Kidney tubule cell (primary cell): ENCODE measurements around the gene TELO2.

Source experiments
- DNase-seq: peaks from one replicate; pipeline ENCODE4 v3.0.0-alpha.2; 2018; ENCODE audit warnings: low spot score

Gene TELO2

DNA sequence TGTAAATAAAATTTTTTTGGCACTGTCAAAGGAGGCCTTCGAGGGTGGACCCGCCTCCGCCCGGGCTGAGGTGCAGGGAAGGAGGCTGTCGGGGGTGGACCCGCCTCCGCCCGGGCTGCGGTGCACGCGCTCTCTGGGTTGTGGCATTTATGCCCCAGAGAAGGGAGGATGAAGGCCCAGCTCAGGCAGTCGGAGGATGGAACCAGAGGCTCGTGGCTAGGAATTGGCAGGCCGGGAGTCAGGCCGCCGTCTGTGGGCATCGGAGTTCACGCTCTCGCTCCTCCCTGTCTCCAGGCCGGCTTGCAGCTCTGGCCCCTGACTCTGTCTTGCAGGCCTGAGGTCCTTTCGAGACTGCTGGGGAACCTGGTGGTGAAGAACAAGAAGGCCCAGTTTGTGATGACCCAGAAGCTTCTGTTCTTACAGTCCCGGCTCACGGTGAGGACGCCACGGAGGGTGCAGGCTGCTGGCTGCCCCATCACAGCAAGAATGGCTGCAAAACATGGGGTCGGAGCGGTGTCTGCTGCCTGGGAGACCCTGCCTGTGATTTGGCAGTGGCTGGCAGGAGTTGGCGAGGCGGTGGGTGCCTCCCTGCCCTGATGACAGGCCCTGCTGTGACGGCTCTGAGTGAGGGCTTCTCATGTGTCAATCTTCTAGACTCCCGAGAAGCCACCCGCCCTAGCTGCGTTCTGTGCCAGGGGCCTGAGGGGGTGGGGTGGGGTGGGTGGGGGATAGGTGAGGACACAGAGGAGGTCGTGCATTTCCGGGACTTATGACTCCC, 5.9 kb downstream of the TELO2 start:
- no peak for DNase-seq

DNA sequence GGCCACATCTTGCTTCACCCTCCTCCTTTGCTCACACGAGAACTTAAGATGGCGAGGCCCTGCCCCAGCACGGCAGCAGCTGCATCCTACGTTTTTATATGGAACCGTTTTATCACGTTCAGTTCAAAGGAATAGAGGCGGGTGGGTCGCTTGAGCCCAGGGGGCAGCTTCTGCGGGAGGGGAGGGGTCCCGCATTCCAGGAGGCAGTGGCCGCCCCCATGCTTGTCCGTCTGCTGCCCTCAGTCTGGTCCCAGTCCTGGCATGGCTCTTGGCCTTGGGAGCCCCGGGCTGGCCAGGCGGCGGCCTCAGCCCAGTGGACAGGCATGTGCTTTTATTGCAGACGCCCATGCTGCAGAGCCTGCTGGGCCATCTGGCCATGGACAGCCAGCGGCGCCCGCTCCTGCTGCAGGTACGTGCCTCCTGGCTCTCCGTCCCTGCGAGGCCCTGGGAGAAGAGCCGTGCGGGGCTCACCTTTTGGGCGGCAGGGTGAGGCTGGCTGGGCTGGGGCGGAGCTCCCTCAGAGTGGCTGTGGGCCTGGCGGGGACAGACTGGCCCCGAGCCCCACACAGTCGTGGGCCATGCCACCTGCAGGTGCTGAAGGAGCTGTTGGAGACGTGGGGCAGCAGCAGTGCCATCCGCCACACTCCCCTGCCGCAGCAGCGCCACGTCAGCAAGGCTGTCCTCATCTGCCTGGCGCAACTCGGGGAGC, 6.8 kb downstream of the TELO2 start:
- no peak for DNase-seq

DNA sequence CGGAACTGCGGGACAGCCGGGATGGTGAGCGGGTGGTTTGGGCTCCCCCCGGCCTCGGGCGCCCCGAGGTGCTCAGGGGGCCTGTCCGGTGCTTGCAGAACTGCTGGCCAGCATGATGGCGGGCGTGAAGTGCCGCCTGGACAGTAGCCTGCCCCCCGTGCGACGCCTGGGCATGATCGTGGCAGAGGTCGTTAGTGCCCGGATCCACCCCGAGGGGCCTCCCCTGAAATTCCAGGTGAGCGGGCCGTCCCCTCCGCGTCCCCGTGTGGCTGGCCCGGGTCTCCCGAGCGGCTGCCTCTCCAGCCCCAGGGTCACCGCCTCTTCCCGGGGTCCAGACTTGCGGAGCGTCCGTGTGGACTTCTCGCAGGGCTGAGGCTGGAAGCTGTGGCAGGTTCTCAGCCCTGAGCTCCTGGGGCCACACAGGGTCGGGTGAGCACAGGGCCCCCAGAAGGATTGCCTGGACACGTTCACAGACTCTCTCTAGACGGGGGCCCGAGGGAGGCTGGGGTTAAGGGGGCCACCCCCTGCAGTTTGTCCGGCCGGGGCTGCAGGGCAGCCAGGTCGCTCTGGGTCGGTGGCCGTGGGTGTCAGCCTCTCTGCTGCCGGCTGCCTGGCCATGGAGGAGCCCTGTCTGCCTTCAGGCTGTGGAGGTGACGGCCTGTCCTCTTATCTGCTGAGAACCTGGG, 7.4 kb downstream of the TELO2 start:
- DNase-seq, result no peak

DNA sequence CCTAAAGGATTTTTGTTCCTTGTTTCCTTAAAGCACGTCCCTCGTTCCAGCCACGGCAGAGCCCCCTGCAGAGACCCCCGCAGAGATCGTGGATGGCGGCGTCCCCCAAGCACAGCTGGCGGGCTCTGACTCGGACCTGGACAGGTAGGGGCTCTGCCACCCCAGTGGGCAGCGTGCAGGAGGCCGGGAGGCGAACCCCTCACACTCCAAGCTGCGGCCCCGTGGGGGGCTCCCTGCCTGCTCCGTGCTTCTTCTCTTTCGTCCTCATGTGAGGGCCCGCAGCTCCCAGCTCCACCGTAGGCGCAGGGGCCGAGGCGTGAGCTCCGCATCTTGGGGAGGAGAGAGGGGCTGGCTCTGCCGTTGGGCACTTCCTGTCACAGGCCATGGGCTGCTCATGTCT, 8.5 kb downstream of the TELO2 start:
- DNase-seq, result no peak

DNA sequence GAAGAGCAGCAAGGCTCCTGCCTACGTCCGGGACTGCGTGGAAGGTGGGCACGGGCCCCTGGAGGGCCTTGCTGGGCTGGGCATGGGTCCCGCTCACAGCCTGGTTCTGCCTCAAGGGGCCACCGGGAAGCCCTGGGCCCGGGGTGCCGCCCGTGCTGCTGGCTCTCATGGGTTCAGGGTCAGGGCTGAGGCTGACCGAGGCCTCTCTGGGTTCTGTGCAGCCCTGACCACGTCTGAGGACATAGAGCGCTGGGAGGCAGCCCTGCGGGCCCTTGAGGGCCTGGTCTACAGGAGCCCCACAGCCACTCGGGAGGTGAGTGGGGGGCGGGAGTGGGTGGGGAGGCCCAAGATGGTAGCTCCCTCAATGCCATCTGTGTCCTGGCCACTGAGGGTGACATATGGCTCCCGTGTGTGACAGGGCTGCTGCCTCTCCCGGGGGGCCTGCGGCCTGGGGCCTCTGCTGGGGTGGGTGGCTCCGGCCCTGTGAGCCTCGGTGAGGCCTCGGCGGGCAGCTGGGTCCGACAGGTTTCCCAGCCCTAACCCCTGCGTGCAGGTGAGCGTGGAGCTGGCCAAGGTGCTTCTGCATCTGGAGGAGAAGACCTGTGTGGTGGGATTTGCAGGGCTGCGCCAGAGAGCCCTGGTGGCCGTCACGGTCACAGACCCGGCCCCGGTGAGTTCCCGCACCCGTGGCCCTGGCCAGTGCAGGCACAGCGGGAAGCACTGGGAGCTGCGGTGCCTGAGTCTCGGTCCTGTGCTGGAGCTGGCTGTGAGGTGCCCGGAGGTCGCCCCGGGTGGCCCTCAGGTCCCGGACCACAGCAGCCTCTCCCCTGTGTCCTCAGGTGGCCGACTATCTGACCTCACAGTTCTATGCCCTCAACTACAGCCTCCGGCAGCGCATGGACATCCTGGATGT, 9.2 kb downstream of the TELO2 start:
- no peak for DNase-seq

DNA sequence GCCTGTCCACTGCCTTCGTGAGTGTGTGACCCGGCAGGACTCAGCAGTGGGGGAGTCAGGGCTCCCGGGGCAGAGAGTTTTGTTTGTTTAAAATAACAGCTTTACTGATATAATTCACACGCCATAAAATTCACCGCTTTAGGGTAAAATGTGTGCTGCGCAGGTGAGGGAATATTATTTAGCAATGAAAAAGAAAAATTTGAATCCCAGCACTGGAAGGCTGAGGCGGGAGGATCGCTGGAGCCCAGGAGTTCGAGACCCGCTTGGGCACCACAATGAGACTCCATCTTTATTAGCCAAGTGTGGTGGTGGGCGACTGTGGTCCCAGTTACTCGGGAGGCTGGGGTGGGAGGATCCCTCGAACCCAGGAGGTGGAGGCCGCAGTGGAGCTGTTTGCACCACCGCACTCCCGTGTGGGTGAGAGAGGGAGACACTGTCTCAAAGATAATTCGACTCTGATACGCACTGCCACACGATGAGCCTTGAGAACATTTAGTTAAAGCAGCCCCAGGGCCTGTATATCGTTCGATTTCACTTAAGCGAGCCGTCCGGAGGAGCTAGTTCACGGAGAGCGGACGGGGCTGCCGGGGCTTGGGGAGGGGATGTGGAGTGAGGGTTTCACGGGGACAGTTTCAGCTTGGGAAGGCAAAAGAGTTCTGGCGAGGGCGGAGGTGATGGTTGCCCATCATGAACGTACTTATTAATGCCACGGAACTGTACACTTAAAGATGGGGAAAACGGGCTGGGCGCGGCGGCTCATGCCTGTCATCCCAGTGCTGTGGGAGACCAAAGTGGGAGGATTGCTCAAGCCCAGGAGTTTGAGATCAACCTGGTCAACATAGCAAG, 10.2 kb downstream of the TELO2 start:
- no peak for DNase-seq

DNA sequence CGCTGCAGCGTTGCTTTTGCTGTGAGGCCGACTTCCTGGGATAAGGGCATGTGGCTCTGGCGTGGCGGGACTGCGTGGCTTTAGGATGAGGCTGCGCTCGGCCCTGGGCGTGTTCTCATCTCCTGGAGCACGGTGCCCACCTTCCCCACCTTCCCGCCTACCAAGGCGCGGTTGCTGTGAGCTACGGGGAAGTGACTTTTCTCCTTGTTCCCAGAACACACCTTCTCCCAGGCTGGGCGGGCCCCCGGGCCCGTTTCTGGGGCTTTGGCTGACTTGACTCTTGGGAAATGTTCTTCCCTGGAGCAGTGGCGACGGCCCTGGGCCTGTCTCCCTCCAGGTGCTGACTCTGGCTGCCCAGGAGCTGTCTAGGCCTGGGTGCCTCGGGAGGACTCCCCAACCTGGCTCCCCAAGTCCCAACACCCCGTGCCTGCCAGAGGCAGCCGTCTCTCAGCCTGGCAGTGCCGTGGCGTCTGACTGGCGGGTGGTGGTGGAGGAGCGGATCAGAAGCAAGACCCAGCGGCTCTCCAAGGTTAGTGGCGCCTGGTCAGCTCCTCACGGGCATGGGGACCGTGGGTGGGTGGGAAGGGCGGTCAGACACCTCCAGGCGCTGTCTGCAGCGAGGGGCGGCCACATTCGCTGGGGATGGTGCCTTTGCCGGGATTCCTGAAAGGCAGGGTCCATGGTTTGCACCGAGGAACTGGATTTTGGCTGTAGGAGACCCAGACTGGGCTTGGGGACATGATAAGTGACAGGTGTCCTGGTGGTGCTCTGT, 12.1 kb downstream of the TELO2 start:
- no peak for DNase-seq

DNA sequence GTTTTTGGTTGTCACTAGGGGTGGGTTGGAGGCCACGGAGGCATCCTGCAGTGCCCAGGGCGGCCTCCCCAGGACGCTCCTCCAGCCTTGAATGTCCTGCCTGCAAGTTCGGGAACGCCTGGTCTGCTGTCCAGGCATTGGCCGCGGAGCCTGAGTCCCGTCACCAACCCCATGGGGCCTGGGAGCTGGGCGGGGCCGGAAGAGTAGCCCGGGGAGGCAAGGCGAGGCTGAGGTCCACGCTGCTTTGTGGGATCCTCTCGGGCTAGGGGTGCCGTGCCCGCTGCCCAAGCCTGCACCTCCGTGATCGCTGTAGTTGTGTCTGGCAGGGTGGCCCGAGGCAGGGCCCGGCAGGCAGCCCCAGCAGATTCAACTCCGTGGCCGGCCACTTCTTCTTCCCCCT, 12.8 kb downstream of the TELO2 start:
- DNase-seq, result no peak

DNA sequence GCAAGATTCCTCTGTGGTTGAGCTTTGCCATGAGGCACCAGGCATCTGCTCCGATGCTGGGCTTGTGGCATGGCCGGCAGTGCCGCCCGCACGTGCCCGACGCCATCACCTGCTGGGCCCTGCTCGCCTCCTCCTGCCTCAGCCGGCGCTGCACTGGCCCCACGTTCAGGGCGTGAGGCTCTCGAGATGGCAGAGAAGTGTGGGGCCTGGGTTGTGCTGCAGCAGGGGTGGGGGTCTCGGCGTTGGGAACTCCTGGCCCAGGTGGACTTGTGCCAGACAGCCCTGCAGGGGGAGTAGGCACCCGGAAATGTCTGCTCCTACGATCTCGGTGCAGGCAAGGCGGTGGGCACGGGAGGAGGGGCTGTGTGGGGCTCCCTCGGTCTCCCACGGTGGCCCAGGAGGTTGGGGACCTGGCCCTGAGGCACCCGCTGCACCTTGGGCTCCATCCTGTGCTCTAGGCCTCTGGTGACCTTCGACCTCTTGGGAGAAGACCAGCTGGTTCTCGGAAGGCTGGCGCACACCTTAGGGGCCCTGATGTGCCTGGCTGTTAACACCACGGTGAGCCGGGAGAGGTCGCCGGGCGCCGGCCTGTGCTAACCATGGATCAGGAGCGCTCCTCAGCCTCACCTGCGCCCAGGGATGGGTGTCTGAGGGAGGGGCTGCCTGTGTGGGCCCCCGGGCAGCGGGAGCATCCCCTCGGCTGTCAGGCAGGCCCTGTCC, 13.5 kb downstream of the TELO2 start:
- no peak for DNase-seq

DNA sequence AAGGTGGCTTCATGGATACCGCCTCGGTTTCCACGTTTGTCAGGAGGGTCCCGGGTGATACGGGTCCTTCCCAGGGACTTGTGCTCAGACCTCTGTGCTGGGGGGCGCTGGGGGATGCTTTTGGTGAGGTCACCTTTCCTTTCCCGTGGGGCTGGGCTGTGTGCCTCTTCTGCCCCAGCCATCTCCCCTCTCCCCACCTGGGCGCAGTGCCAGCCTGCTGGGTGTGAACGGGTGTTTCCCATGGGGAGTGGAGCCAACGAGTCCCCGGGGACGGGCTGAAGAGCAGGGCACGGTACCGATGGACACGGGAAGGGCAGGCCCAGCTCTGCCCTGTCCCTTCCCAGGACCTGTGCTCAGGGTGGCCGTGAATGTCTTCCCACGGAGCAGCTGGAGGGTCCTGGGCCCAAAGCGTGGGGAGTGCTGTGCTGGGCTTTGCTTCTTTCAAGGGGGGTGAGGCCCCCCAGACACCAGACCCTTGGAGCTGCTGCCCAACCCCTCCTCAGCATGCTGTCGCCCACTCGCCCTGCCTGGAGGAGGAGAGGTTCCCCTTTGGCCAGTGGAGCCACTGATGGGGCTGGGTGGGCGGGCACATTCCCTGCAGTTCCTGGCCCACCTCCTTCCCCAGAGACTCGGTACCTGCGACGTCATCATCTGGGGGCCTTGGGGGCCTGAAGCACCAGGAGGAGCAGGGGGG, 15.5 kb downstream of the TELO2 start:
- DNase-seq, result no peak

DNA sequence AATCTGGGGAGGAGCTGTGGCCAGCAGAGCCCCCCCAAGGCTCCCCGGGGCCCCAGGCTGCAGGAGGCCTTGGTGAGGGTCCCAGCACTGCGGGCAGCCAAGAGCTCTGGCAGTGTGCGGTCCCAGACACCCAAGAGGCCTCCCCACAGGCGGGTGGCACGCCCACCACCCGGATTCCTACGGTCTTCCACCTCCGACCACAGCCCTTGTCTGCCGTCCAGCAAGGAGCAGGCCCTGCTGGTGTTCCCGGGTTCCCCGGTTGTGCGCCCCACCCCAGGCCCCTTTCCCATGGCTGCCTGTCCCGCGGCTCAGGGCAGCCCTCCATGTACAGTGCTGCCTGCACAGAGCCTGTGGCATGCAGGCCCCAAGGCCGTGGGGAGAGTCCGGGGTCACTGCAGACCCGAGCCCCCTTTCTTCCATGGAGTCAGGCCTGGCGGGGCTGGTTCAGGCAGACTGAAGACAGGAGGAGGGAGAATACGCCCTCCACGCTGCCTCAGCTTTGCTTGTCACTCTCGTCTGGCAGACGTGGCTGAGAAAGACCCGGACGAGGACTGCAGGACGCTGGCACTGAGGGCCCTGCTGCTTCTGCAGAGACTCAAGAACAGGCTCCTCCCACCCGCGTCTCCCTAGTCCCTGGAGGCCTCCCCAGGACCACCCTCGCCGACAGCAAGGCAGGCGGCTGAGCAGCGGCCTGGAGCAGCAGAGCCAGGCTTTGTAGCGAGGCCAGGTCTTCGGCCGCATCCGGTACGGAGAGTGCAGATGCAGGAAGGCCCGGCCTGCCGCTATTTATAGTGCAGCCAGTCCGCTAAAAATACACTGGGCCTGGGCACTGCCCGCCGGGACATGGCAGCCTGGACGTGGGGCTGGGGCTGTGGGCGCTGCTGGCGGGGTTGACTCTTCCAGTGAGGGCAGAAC, 16.4 kb downstream of the TELO2 start:
- DNase-seq, result no peak

DNA sequence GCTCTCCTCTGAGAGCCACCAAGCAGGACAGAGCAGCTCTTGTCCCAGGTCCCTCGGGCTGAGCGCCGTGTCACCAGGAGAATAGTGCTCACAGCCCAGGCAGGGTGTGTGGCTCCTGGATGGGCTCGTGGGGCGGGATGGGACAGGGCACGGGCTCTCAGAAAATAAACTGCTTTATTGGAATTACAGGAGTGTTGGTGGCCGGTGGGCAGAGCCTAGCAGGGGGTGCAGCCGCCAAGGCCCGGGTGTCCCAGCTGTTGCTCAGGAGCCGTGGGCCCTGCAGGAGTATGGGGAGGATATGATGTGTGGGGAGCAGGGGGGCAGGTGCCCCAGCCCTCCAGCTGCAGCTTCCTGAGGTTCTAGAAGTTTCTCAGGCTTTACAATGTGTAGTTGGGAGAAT, 17.1 kb downstream of the TELO2 start:
- no peak for DNase-seq

DNA sequence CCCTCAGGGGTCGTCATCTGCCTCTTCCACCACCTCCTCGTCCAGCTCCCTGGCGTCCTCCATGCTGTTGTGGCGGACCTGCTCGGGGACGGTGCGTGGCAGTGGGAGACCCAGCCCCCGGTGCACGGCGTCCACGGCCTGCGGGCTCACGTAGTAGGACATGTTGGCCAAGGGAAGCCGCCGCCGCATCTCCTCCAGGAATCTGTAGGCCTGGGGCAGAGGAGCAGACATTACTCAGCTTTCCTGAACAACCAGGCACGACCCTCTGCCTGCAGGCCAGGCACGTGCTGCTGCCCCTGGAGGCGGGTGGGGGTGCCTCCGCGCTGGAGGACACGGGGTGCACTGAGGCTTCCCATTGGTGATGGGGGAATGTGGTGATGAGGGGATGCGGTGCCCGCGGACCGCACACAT, 17.8 kb downstream of the TELO2 start:
- DNase-seq, result no peak

DNA sequence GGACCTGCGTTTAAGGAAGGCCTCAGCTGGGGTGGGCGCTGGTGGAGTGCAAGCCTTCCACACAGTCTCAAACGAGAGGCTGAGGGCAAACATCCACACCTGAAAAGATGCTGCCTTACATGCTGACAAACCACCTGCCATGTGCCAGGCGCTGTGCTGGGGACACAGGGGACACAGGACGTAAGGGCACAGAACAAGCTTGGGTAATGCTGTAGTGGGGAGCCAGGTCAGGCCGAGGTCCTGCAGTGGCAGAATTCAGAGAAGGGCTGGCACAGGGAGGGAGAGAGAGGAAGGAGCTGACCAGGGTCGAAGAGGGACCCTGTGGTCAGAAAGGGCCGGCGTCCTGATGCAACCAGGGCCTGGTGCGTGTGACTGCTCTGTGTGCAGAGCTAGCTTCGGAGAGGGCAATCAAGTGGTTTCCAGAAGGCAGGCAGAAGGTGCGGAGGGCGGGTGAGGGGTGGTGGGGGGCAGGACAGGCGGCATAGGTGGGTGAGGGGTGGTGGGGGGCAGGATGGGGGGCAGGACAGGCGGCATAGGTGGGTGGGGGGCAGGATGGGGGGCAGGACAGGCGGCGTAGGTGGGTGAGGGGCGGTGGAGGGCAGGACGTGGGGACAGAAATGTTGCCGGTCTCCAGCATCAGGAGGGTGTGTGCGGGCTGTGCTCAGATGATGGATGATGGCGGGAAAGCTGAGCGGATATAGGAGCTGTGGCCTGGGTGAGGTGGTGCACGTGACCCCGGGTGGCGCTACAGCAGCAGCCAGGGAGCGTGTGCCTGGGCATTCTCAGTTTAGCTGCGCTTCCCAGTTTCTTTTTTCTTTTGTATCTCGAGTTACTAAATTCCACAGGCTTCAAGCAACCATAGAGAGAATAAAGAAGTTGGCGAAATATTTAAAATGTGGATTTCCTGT, 18.8 kb downstream of the TELO2 start:
- DNase-seq, result no peak

DNA sequence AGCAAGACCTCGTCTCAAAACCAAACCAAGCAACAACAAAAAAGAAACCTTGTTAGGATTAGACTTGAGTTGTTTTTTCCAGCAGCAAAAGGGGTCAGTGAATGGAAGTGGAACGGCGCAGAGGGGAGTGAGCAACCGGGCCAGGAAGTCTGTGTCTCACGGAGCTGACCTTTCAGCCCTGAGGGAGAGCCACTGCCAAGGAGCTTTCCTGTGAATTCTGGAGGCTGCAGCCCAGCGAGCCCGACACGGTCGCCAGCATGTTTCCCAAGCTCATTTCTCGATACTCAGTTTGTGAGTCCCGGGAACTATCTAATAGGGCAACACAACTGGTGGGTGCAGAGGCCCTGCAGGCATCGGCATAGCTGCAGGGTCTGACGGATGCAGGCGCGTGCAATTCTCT, 19.6 kb downstream of the TELO2 start:
- no peak for DNase-seq

DNA sequence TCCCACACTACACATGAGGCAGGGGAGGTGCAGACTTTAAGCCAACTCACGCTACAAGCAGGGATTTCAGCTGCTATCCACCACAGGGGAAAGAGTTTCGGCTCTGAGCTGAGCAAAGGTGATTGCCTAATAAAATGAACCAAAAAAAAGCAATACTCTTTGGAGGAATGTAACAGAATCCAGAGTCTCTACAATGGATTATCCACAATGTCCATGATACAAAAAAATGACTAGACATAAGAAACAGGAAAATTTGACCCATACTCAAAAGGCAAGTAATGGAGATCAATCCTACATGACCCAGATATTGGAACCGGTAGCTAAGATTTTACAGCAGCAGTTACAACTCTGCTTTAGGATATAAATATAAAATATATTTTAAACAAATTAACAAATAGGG, 21.3 kb downstream of the TELO2 start:
- DNase-seq, result no peak

DNA sequence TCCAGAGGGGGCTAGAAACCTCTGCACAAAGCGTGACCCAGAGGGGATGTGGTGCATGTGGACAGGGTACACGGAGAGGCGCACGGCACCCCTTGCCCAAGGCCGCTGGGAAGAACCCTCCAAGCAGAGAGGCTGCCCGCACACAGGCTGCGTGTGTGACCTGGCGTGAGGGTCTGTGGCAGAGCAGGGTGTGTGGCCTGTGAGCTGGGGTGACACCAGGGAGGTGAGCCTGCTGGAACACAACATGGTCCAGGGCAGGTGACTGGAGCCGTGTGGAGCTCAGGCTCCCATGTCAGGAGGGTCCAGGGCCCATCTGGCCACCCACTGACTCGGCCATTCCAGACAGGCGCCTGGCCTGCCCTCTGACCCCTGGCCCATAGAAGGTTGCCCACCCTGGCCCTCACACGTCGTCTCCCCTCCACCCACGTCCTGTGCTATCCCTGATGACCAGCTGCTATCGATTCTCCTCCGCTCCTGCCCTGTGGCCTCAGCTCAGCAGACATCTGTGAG, 25.5 kb downstream of the TELO2 start:
- no peak for DNase-seq
